Coronary artery (tissue), 2 donors: Measurements from ENCODE around the gene UGT1A8.

Experiments
- DNase-seq: peaks from one replicate; pipeline ENCODE4 v3.0.0-alpha.2; 2017; ENCODE audit warnings: low spot score
- H3K27ac ChIP-seq, 2 donors: fragments of 200-600 bp; sonication (generic); one replicate each; pipeline ENCODE4 v1.5.1; 2016 to 2019
- H3K4me3 ChIP-seq: fragments of 200-600 bp; sonication (generic); 2 replicates; pipeline ENCODE4 v1.5.1; 2016; ENCODE audit warnings: mild to moderate bottlenecking, moderate library complexity
- CTCF ChIP-seq: fragments of 200-600 bp; sonication (generic); IDR thresholded peaks from one replicate; pipeline ENCODE4 v1.5.1; 2019; ENCODE audit warnings: antibody characterized with exemption

The UGT1A8 gene

DNA sequence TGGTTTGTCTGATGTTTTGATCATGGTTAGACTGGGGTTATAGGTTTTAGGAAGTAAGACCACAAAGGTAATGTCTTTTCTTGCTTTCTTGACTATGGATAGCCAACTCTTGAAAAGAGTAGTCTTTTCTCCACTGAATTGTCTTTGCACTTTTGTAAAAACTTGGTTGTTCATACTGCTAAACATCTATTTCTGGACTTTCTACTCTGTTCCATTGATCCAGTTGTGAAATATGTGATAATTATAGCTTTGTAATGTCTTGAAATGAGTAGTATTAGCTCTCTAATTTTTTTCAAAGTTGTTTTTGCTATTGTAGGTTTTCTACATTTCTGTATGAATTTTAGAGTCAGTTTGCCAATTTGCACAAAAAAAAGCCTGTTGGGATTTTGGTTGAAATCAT is 41.2 kb downstream of the UGT1A8 start:
- Histone ChIP-seq H3K4me3 (no peak overlapping the region), H3K27ac (no peak overlapping the region)
- no peak for TF ChIP-seq CTCF
- DNase-seq = no peak

- DNase-seq = no peak
- H3K27ac ChIP-seq = no peak overlapping the region
- TF ChIP-seq CTCF = no peak
- H3K4me3 ChIP-seq = no peak overlapping the region
These were observed 46.5 kb downstream of the UGT1A8 start for GRCh38 chr2:233663911-233664310.

GRCh38 chr2:233668605-233669260 is 51.3 kb downstream of the UGT1A8 start:
- TF ChIP-seq CTCF = no peak
- no peak for DNase-seq
- H3K27ac ChIP-seq = no peak overlapping the region
- H3K4me3 ChIP-seq = no peak overlapping the region

- H3K4me3 ChIP-seq = no peak within 1 kb of the TSS
- DNase-seq = no peak
- no peak for TF ChIP-seq CTCF
- no peak within 1 kb of the TSS for H3K27ac ChIP-seq
These were observed 54.1 kb downstream of the UGT1A8 start, which contains the start of gene UGT1A9 for GRCh38 chr2:233671290-233672161. Gene UGT1A9, plus strand, starts transcription at chr2:233671898. Its CDS starts 37 bp downstream, at chr2:233671935.

- Histone ChIP-seq H3K27ac (no peak overlapping the region), H3K4me3 (no peak overlapping the region)
- DNase-seq = no peak
These were observed 55.5 kb downstream of the UGT1A8 start for GRCh38 chr2:233672886-233673285.

DNA sequence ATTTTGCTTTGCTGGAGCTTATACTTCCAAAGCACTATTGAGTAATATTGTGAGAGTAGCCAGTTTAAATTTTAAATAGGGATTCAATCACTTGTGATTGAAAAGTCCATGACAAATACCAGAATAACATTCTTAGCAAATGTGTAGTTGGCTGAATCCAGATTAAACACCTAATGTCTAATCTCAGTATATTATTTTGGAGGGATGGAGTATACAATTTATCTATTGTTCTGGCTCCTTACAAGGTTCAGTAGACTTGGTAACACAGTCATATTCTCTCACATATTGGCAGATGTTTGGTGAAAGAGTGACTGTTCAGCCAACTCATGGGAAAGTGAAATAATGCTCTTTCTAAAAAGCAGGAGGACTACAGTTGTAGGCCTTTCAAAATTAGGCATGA is 56.5 kb downstream of the UGT1A8 start:
- Histone ChIP-seq H3K27ac (no peak overlapping the region), H3K4me3 (no peak overlapping the region)
- no peak for TF ChIP-seq CTCF
- no peak for DNase-seq

More at GRCh38 chr2:233672886-233673285, 55.5 kb downstream of the UGT1A8 start:
- TF ChIP-seq CTCF = no peak

DNA sequence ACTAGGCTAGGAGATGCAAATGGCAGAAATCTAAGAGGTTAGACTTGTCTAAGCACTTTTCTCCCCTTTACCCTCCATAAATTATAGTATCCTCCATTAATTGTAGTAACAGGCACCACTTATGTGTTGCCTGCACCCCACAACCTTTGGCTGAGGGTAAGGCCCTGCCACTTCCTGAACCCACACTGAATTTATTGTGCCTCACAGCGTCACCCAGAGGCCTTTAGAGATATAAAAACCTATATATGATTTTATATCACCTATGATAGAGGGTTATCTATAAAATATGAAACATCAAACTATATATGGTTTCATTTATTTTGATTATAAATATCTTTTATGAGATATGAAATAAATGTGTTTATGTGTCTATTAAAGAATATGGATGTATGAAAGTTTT is 56.9 kb downstream of the UGT1A8 start:
- DNase-seq = no peak
- no peak overlapping the region for H3K4me3 ChIP-seq
- TF ChIP-seq CTCF = no peak
- H3K27ac ChIP-seq = no peak overlapping the region
